Activated CD8-positive, alpha-beta T cell treated with anti-CD3 and anti-CD28 coated beads for 36 hours (primary cell): ENCODE data around the gene LMAN2L. TPM values are rescaled to one million over a fixed set of nuclear protein-coding genes. Genes with fewer than 3 reads are reported as not detected.

ENCODE experiments used
- ATAC-seq: fragments of 200-7000 bp; cut with Tn5 transposase; one replicate; pipeline ENCODE4 v1.10.0; 2021; ENCODE audit warnings: mild to moderate bottlenecking, moderate library complexity
- CTCF ChIA-PET: fragments of 350-600 bp; sonication (Branson Sonifier 250); formaldehyde crosslinking; loops from one replicate; lab custom pipeline; 2021; ENCODE audit warnings: antibody characterized with exemption; lab: Charles Lee
- POLR2A ChIA-PET: fragments of 350-600 bp; sonication (Branson Sonifier 250); formaldehyde crosslinking; loops from one replicate; lab custom pipeline; 2021; ENCODE audit warnings: antibody characterized with exemption; lab: Charles Lee
- DNase-seq: peaks from one replicate; pipeline ENCODE4 v3.0.0-alpha.2; 2020
- H3K27ac Mint-ChIP-seq: one replicate; pipeline ENCODE4 v1.8.0; 2021; ENCODE audit warnings: mild to moderate bottlenecking, mixed read lengths
- H3K27me3 Mint-ChIP-seq: one replicate; pipeline ENCODE4 v1.8.0; 2021; ENCODE audit warnings: mixed read lengths
- H3K36me3 Mint-ChIP-seq: one replicate; pipeline ENCODE4 v1.8.0; 2021; ENCODE audit warnings: low read depth, mixed read lengths
- H3K4me1 Mint-ChIP-seq: one replicate; pipeline ENCODE4 v1.8.0; 2021; ENCODE audit warnings: low read depth, mixed read lengths
- H3K4me3 Mint-ChIP-seq: one replicate; pipeline ENCODE4 v1.8.0; 2021; ENCODE audit warnings: mild to moderate bottlenecking, moderate library complexity, mixed read lengths
- H3K9me3 Mint-ChIP-seq: one replicate; pipeline ENCODE4 v1.8.0; 2021; ENCODE audit warnings: mixed read lengths
- intact Hi-C: fragments of 100-400 bp; cut with micrococcal nuclease; formaldehyde crosslinking; loops from one replicate; pipeline ENCODE4 v1.10.0; 2022
- total RNA-seq, 2 experiments: library from RNA; stranded (reverse); gene quantifications; one replicate each; pipeline ENCODE4 v1.2.3, GENCODE V29; 2021
- TF ChIP-seq, protein P1 (sequence below): fragments of 200-600 bp; IDR thresholded peaks from one replicate; pipeline ENCODE4 v1.8.0; 2022; ENCODE audit warnings: antibody characterized with exemption, mild to moderate bottlenecking

LMAN2L gene
- total RNA-seq, 2 experiments from 2014 or later, result 4.4 to 6.1 TPM

DNA sequence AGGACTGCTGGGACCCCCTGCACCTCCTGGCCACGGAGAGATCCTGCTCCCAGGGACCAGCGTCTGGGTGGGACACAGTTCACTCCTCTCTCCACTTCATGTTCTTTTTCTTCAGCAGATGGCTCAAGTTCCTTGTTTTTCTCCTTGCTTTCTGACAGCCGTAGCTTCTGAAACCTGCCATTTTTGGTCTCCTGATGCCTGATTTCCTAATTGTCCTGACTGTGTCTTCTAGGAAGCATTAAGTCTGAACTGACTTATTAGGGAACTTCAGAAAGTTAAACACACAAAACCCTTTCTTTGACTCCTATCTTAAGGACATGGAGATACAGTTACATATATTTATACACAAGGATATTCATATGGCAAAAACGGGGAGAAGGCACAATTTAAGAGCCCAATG is 43.5 kb upstream of the LMAN2L start:
- intact Hi-C loops, result no loop called here
- Mint-ChIP-seq H3K4me3 (no peak overlapping the region), H3K27ac (no peak overlapping the region), H3K9me3 (no peaks in the 10 kb centered on the region), H3K27me3 (no peaks in the 10 kb centered on the region), H3K36me3 (no peaks in the 10 kb centered on the region), H3K4me1 (peaks cover 4% of the 10 kb centered on the region)
- ATAC-seq (no peak), DNase-seq (no peak)
- TF ChIP-seq, protein P1, sequence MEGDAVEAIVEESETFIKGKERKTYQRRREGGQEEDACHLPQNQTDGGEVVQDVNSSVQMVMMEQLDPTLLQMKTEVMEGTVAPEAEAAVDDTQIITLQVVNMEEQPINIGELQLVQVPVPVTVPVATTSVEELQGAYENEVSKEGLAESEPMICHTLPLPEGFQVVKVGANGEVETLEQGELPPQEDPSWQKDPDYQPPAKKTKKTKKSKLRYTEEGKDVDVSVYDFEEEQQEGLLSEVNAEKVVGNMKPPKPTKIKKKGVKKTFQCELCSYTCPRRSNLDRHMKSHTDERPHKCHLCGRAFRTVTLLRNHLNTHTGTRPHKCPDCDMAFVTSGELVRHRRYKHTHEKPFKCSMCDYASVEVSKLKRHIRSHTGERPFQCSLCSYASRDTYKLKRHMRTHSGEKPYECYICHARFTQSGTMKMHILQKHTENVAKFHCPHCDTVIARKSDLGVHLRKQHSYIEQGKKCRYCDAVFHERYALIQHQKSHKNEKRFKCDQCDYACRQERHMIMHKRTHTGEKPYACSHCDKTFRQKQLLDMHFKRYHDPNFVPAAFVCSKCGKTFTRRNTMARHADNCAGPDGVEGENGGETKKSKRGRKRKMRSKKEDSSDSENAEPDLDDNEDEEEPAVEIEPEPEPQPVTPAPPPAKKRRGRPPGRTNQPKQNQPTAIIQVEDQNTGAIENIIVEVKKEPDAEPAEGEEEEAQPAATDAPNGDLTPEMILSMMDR, result no peak
- ChIA-PET CTCF (interaction anchor here (1.6 to 2.8 kb wide), 4 partner anchors 10 to 21 kb away, joined by 6 to 14 read pairs (median 12); no protein-coding TSS in a partner anchor), POLR2A (interaction anchor here (1.2 kb wide), 1 partner anchor 10 kb away, joined by 3 read pairs; no protein-coding TSS in a partner anchor)

DNA sequence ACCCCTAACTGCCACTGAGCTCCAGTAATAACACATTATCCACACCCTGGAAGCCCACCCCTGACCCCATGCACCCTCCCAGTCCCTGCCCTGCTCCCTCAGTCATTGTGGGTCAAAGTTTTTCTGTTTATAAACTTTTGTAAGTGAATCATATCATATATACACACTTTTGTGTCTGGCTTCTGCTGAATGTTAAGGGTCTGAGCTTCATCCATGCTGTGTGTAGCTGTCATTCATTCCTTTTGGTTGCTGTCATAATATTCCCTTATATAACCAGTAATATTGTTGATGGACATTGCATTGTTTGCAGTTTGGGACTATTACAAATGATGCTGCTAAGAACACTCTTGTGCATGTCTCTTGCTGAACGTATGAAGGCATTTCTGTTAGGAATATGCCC is 35.3 kb upstream of the LMAN2L start:
- ChIA-PET CTCF (interaction anchor here (0.9 to 3.8 kb wide), 4 partner anchors 13 to 176 kb away, joined by 3 to 62 read pairs (median 6); partner anchors contain the start of genes ANKRD39 and CNNM4), POLR2A (interaction anchor here (2.0 kb wide), 1 partner anchor 12 kb away, joined by 13 read pairs; no protein-coding TSS in a partner anchor)
- intact Hi-C loops, result no loop called here
- Mint-ChIP-seq H3K4me3 (no peak overlapping the region), H3K27me3 (no peaks in the 10 kb centered on the region), H3K4me1 (peaks cover 23% of the 10 kb centered on the region), H3K9me3 (peaks cover 2% of the 10 kb centered on the region), H3K27ac (no peak overlapping the region), H3K36me3 (no peaks in the 10 kb centered on the region)
- ATAC-seq, result no peak
- TF ChIP-seq, protein P1, result no peak
- DNase-seq, result no peak

DNA sequence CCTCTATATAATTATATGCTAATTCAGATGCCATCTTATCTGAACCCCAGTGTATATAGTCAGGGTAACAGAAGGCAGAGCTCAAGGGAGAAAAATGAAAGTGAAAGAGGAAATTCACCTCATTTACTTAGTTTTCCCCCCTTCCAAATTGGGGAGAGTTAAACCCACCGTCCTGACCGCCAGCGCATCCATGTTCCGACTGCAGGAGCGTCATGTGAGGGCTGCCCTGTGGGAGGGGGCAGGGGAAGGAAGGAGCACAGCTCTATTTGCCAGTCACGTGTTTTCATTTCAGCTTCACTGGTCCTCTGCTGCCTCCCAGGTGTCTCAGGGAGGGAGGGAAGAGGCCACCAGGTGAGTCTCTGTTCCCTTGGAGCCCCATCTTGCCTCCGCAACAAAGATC is 34.1 kb upstream of the LMAN2L start:
- ChIA-PET CTCF (interaction anchor here (0.9 to 3.8 kb wide), 7 partner anchors 11 to 177 kb away, joined by 3 to 62 read pairs (median 6); partner anchors contain the start of genes ANKRD39 and CNNM4), POLR2A (interaction anchor here (1.2 to 2.0 kb wide), 3 partner anchors 9 to 13 kb away, joined by 3 to 13 read pairs (median 4); partner anchors contain the start of gene CNNM4)
- peaks cover 2% of the 10 kb centered on the region for H3K9me3 Mint-ChIP-seq
- peak overlapping the region; percentile 85 for H3K27ac Mint-ChIP-seq
- peaks cover 23% of the 10 kb centered on the region for H3K4me1 Mint-ChIP-seq
- peak overlapping the region; percentile 69 for H3K4me3 Mint-ChIP-seq
- DNase-seq, result peak; percentile 55
- TF ChIP-seq, protein P1, result no peak
- H3K36me3 Mint-ChIP-seq, result no peaks in the 10 kb centered on the region
- no peaks in the 10 kb centered on the region for H3K27me3 Mint-ChIP-seq
- peak; percentile 76 for ATAC-seq
- intact Hi-C loops, result no loop called here

DNA sequence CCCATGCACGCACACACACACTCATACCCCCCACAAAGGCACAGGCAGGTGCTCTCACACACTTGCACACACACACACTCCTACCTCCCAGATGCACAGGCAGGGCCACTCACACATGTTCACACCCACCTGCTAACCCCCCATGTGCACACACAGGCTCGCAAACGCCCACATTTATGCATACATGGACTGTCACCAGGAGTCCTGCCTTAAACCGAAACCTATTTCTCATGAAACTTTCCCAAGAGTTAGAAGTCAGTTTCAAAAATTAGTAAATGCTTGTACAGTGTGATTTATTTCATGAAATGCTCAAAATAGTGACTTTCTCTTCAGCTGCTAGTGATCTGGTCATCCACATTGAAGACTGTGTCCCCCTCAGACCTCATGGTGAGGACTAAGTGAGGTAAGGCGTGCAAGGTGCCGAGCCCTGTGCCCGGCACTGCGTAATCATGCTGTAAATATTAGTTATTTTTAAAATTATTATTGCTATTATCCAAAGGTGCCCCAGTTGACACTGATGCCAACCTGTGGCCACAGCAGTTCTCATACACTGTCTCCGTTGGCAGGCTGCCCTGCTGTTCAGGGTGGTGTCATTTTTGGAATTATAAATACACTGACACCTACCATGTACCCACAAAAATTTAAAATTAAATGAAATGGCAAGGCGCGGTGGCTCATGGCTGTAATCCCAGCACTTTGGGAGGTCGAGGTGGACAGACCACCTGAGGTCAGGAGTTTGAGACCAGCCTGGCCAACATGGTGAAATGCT is 33.2 kb upstream of the LMAN2L start:
- peaks cover 2% of the 10 kb centered on the region for H3K9me3 Mint-ChIP-seq
- ATAC-seq (peak; percentile 29), DNase-seq (peak; percentile 28)
- peak overlapping the region; percentile 31 for H3K4me3 Mint-ChIP-seq
- peak overlapping the region; percentile 2 for H3K27ac Mint-ChIP-seq
- POLR2A ChIA-PET, result interaction anchor here (1.2 to 2.0 kb wide), 3 partner anchors 10 to 12 kb away, joined by 3 to 13 read pairs (median 4); partner anchors contain the start of gene CNNM4
- peaks cover 23% of the 10 kb centered on the region for H3K4me1 Mint-ChIP-seq
- CTCF ChIA-PET, result interaction anchor here (0.9 to 3.8 kb wide), 7 partner anchors 10 to 178 kb away, joined by 3 to 62 read pairs (median 6); partner anchors contain the start of genes ANKRD39 and CNNM4
- H3K27me3 Mint-ChIP-seq, result no peaks in the 10 kb centered on the region
- TF ChIP-seq, protein P1, result no peak
- no peaks in the 10 kb centered on the region for H3K36me3 Mint-ChIP-seq
- intact Hi-C loops, result no loop called here
